ENCODE data around the gene ZNRF1. TPM values are rescaled to one million over a fixed set of nuclear protein-coding genes. Genes with fewer than 3 reads are reported as not detected.
A peak's percentile ranks its signal among the peaks of the same experiment; 100 is the strongest.

ZNRF1 gene
- total RNA-seq, 1 donor from 2014 or later = 115 TPM

DNA sequence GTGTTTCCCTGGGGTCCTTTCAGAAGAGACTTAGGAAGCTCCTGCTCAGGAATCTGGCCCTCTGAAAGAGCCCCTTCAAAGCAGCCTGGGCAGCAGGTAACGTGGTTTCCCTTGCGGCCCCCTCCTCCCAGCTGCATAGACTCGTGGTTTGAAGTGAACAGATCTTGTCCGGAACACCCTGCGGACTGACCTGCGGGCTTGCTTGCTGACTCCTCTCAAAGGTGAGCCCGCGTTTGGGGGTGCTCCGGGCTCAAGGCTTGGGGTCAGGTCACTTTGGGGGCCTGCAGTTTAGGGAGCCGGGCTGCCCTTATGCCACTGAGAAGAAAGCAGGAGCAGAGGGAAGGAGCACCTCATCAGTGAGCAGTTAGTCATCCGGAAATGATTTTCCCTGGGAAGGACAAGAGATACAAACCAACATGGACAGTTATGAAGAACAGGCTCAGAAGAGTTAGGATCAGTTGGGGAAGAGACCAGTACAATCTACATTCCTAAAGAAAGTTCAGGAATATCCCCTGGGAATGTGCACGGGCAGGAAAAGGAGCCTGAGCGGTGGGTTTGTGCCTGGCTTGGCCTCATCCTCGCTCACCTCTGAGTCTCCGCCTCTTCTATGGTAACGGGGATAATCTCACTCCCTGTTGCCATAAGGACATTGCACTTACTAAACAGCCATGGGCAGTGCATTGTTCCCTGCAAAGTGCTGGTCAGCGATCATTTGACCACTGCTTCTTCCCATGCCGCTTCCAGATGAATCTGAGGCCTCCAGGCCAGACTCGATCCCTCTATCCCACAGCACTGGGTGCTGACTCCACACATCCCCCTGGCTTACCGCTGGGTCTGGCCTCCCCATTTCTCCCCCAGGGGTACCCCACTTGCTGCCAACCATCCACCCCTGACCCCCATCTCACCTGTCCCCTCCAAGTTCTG, 107.8 kb downstream of the ZNRF1 start:
- H3K4me1 Mint-ChIP-seq (ENCODE audit: unreplicated experiment) = peaks cover 74% of the 10 kb centered on the region
- peak overlapping the region; percentile 59 for H3K4me3 Mint-ChIP-seq (ENCODE audit: unreplicated experiment)
- peak overlapping the region; percentile 74 for H3K27ac Mint-ChIP-seq (ENCODE audit: unreplicated experiment)
- TF ChIP-seq, protein P1, sequence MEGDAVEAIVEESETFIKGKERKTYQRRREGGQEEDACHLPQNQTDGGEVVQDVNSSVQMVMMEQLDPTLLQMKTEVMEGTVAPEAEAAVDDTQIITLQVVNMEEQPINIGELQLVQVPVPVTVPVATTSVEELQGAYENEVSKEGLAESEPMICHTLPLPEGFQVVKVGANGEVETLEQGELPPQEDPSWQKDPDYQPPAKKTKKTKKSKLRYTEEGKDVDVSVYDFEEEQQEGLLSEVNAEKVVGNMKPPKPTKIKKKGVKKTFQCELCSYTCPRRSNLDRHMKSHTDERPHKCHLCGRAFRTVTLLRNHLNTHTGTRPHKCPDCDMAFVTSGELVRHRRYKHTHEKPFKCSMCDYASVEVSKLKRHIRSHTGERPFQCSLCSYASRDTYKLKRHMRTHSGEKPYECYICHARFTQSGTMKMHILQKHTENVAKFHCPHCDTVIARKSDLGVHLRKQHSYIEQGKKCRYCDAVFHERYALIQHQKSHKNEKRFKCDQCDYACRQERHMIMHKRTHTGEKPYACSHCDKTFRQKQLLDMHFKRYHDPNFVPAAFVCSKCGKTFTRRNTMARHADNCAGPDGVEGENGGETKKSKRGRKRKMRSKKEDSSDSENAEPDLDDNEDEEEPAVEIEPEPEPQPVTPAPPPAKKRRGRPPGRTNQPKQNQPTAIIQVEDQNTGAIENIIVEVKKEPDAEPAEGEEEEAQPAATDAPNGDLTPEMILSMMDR (IDR thresholded peaks at IDR 0.05; ENCODE audit: unreplicated experiment) = no peak
- no peaks in the 10 kb centered on the region for H3K9me3 Mint-ChIP-seq (ENCODE audit: unreplicated experiment)
- DNase-seq (ENCODE audit: low spot score) = no peak
- peaks cover 19% of the 10 kb centered on the region for H3K27me3 Mint-ChIP-seq (ENCODE audit: unreplicated experiment)
- peaks cover 46% of the 10 kb centered on the region for H3K36me3 Mint-ChIP-seq (ENCODE audit: low read depth, unreplicated experiment)

DNA sequence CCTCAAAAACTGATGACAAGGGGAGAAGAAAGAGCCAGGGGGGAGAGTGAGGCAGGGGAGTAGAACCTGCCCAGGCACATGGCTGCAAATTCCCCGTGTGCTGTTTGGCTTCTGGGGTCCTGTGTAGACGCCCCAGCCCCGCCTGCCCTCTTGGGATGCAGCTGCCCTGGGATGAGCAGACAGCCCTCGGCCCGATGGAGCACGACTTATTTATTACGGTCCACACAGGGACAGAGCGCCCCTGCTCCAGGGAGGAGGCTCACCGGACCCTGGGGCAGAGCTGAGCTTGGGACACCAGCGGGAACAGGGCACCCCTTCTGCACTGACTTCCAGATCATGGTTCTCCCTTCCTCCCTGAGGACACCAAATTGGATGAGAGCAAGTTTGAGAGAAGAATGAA, 108.7 kb downstream of the ZNRF1 start:
- no peak for DNase-seq (ENCODE audit: low spot score)
- Mint-ChIP-seq H3K27me3 (ENCODE audit: unreplicated experiment) (peaks cover 27% of the 10 kb centered on the region), H3K36me3 (ENCODE audit: low read depth, unreplicated experiment) (peaks cover 40% of the 10 kb centered on the region), H3K9me3 (ENCODE audit: unreplicated experiment) (no peaks in the 10 kb centered on the region), H3K27ac (ENCODE audit: unreplicated experiment) (no peak overlapping the region), H3K4me1 (ENCODE audit: unreplicated experiment) (peaks cover 78% of the 10 kb centered on the region), H3K4me3 (ENCODE audit: unreplicated experiment) (no peak overlapping the region)
- TF ChIP-seq, protein P1 (IDR thresholded peaks at IDR 0.05; ENCODE audit: unreplicated experiment) = no peak

DNA sequence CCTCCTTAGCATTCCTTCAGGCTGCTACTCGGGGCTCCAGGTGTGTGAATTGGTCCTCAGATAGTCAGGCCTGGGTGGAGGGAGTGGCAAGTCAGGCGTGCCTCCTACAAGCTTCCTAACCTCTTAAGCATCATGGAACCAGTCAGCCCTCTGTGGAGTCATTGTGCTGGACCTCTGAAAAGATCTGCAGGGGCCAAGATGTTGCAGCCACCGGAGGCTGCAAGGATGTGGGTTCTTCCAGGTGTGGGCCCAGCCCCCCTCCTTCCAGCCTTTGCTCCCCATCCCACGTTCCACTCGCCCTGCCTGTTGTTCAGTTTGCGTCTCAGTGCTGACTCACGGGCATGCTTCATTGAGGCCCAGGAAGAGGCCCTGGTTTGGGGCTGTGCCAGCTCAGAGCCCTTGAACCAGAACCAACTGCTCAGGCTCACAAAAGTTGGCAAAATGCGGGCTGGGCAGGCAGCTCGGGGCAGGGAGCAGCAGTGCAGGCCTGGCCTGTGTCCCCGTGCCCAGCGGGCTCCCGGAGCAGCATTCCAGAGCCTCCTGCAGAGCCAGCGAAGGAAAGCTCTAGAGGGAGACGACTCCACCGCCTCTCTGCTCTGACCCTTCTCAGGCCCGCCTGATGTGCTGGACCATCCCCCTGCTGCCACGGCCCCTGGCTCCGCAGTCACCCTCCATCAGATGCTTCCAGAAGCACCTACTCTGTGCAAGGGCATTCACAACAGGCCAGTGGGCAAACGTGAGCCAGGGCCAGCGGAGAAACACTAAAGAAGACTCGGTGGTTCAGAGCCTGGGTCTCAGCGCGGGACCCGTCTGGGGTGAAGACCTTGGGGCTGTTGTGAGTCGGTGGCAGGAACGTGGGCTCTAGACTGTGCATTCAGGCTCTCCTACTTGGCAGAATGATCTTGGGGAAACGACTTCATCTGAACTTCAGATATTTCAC, 110.2 kb downstream of the ZNRF1 start:
- Mint-ChIP-seq H3K27ac (ENCODE audit: unreplicated experiment) (peak overlapping the region; percentile 12), H3K9me3 (ENCODE audit: unreplicated experiment) (no peaks in the 10 kb centered on the region), H3K27me3 (ENCODE audit: unreplicated experiment) (peaks cover 37% of the 10 kb centered on the region), H3K36me3 (ENCODE audit: low read depth, unreplicated experiment) (peaks cover 31% of the 10 kb centered on the region), H3K4me3 (ENCODE audit: unreplicated experiment) (peak overlapping the region; percentile 26), H3K4me1 (ENCODE audit: unreplicated experiment) (peaks cover 76% of the 10 kb centered on the region)
- TF ChIP-seq, protein P1 (IDR thresholded peaks at IDR 0.05; ENCODE audit: unreplicated experiment) = no peak
- DNase-seq (ENCODE audit: low spot score) = no peak

DNA sequence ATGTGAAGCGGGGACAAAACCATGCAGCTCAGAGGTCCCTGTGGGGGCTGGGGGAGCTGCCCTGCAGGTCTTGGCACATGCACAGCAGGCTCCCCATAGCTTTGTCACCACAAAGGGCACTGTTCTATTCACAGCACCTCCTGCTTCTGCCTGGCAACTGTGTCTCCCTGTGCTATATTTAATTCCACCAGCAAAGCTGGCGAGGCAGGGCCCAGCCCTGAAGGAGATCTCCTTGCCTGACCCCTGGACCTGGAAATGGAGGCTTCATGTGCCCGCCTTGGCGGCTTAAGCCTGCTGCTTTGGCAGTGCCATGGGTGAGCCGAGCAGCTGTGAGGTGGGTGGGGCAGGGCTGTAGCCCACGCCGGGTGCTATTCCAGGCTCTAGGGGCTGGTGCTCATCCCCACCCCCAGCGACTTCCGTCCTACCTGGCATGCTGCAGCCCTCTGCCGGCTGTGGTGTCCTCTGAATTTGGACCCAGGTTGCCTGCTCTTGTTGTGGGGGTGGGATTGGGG, 111.0 kb downstream of the ZNRF1 start:
- Mint-ChIP-seq H3K27ac (ENCODE audit: unreplicated experiment) (peak overlapping the region; percentile 12), H3K27me3 (ENCODE audit: unreplicated experiment) (peaks cover 34% of the 10 kb centered on the region), H3K9me3 (ENCODE audit: unreplicated experiment) (no peaks in the 10 kb centered on the region), H3K36me3 (ENCODE audit: low read depth, unreplicated experiment) (peaks cover 24% of the 10 kb centered on the region), H3K4me1 (ENCODE audit: unreplicated experiment) (peaks cover 69% of the 10 kb centered on the region), H3K4me3 (ENCODE audit: unreplicated experiment) (peak overlapping the region; percentile 26)
- DNase-seq (ENCODE audit: low spot score) = no peak
- TF ChIP-seq, protein P1 (IDR thresholded peaks at IDR 0.05; ENCODE audit: unreplicated experiment) = no peak
